CD4-positive, alpha-beta memory T cell (primary cell): Measurements from ENCODE around the gene SLC35F1. TPM values are rescaled to one million over a fixed set of nuclear protein-coding genes. Genes with fewer than 3 reads are reported as not detected.

ENCODE experiments used
- CTCF ChIA-PET: fragments of 350-600 bp; sonication (Branson Sonifier 250); formaldehyde crosslinking; loops from one replicate; lab custom pipeline; 2021; ENCODE audit warnings: inconsistent platforms; ENCODE audit not compliant: partially characterized antibody; lab: Charles Lee
- POLR2A ChIA-PET: fragments of 350-600 bp; sonication (Branson Sonifier 250); formaldehyde crosslinking; loops from one replicate; lab custom pipeline; 2021; ENCODE audit not compliant: partially characterized antibody; lab: Charles Lee
- DNase-seq, 5 donors: peaks; one replicate each; pipeline versions ENCODE4 v3.0.0 to v3.0.0-alpha.2; 2020 to 2022; ENCODE audit warnings: mixed read lengths in 1 of 5
- H3K27ac ChIP-seq: one replicate; pipeline ENCODE4 v1.7.0; 2013; ENCODE audit warnings: low read depth, low read length
- H3K27me3 ChIP-seq: 2 replicates; pipeline ENCODE4 v1.7.0; 2013; ENCODE audit warnings: mild to moderate bottlenecking, low read length, moderate library complexity; ENCODE audit not compliant: insufficient read depth
- H3K36me3 ChIP-seq: 2 replicates; pipeline ENCODE4 v1.7.0; 2013; ENCODE audit warnings: mild to moderate bottlenecking, low read length, moderate library complexity; ENCODE audit not compliant: insufficient read depth
- H3K4me1 ChIP-seq: 2 replicates; pipeline ENCODE4 v1.7.0; 2013; ENCODE audit warnings: mild to moderate bottlenecking, low read length, moderate library complexity; ENCODE audit not compliant: insufficient read depth
- H3K4me3 ChIP-seq, 2 donors: one replicate each; pipeline ENCODE4 v1.7.0; 2013; ENCODE audit warnings: low read length in 2 of 2, mild to moderate bottlenecking in 1 of 2
- H3K9me3 ChIP-seq, 2 donors: one replicate each; pipeline ENCODE4 v1.7.0; 2013; ENCODE audit warnings: low read length in 2 of 2, control low read depth in 1 of 2; ENCODE audit not compliant: control insufficient read depth in 1 of 2
- H3K27ac Mint-ChIP-seq, 7 donors: one replicate each; pipeline ENCODE4 v1.8.0; 2020 to 2021; ENCODE audit warnings: mixed read lengths in 7 of 7, mild to moderate bottlenecking in 6 of 7, inconsistent platforms in 3 of 7, moderate library complexity in 3 of 7
- H3K27me3 Mint-ChIP-seq, 2 donors: one replicate each; pipeline ENCODE4 v1.8.0; 2020 to 2021; ENCODE audit warnings: mixed read lengths in 2 of 2
- H3K36me3 Mint-ChIP-seq, 2 donors: one replicate each; pipeline ENCODE4 v1.8.0; 2020 to 2021; ENCODE audit warnings: mixed read lengths in 2 of 2, inconsistent platforms in 1 of 2, mild to moderate bottlenecking in 1 of 2
- H3K4me1 Mint-ChIP-seq, 4 donors: one replicate each; pipeline ENCODE4 v1.8.0; 2020 to 2021; ENCODE audit warnings: mixed read lengths in 4 of 4, mild to moderate bottlenecking in 1 of 4
- H3K4me3 Mint-ChIP-seq, 8 donors: one replicate each; pipeline ENCODE4 v1.8.0; 2020 to 2021; ENCODE audit warnings: mixed read lengths in 8 of 8, mild to moderate bottlenecking in 7 of 8, moderate library complexity in 6 of 8, inconsistent platforms in 3 of 8
- H3K9me3 Mint-ChIP-seq, 8 donors: one replicate each; pipeline ENCODE4 v1.8.0; 2020 to 2021; ENCODE audit warnings: mixed read lengths in 8 of 8, mild to moderate bottlenecking in 5 of 8, inconsistent platforms in 3 of 8, moderate library complexity in 1 of 8
- intact Hi-C: fragments of 100-400 bp; cut with micrococcal nuclease; formaldehyde crosslinking; loops from one replicate; pipeline ENCODE4 v1.15.1; 2023
- polyA plus RNA-seq, 2 donors: library from polyadenylated mRNA; unstranded; fragments of 300-500 nt; fragmentation: Illumina TruSeq; gene quantifications; one replicate each; pipeline ENCODE4 v1.2.3, GENCODE V29; 2021
- total RNA-seq, 2 experiments: library from RNA; stranded (reverse); gene quantifications; one replicate each; pipeline ENCODE4 v1.2.3, GENCODE V29; 2021

SLC35F1 gene
- total and polyA plus RNA-seq, 4 experiments from 2014 or later = not detected

DNA sequence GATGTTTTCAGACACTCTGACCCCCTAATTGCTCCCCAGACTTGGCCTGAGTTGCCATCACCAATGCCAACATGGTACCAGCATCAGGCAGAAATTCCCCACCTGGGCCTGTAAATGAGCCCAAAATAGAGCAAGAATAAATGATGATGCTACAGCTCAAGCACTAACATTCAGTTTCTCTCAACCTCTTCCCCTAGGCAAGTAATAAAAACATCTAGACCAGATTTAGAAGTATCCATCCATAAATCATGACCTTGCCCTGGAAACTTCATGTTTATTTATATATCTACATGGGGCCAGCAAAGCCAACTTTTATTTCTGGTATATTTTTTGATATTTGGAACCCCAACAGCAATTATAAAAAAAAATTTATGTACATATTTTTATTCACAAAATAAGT is 419.6 kb downstream of the SLC35F1 start:
- Histone ChIP-seq H3K9me3 (no peaks in the 10 kb centered on the region), H3K27me3 (no peaks in the 10 kb centered on the region), H3K27ac (no peak overlapping the region), H3K36me3 (no peaks in the 10 kb centered on the region), H3K4me3 (no peak overlapping the region), H3K4me1 (no peaks in the 10 kb centered on the region)
- H3K27ac Mint-ChIP-seq = no peak overlapping the region
- POLR2A ChIA-PET = no interaction called here
- H3K9me3 Mint-ChIP-seq = no peaks in the 10 kb centered on the region
- intact Hi-C loops = no loop called here
- H3K4me3 Mint-ChIP-seq = no peak overlapping the region
- DNase-seq = no peak
- H3K4me1 Mint-ChIP-seq = no peaks in the 10 kb centered on the region
- CTCF ChIA-PET = no interaction called here
- no peaks in the 10 kb centered on the region for H3K36me3 Mint-ChIP-seq
- peaks cover 3 to 6% of the 10 kb centered on the region in 2 donors for H3K27me3 Mint-ChIP-seq

DNA sequence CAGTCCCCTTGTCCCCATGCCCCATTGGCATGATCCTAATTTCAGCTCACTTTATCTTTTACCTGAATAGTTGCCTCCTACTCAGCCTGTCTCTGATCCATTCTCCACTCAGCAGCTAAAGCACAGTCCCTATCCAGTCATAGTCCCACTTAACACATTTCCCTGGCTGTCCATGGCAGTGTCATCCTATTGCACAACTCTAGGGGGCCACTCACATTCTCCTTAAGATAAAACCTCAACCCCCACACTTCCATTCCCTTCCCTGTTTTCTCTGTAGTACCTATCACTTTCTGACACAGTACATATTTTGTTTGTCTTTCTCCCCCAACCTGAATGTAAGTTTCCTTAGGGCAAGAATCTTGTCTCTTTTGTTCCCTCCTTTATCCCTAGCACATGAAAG is 420.2 kb downstream of the SLC35F1 start:
- no peaks in the 10 kb centered on the region for H3K9me3 Mint-ChIP-seq

DNA sequence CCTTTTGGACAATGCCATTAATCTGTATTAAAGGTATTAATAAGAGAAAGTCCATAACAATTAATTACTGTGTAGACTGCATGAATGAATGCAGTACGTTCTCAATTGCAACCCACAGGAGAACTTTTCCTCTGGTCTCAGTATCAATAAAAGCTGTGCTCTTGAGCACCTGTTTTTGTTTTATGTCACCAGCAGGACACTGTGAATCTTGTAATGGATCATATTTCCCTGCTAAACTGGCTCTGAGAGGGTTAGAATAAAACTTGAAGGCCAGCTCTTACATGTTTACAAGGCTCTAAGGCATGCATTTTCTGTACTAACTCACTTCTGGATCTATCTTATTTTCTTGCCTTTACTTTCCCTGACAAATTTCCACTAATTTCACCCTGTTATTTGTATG is 426.7 kb downstream of the SLC35F1 start:
- no peaks in the 10 kb centered on the region for H3K36me3 Mint-ChIP-seq
- Histone ChIP-seq H3K9me3 (no peaks in the 10 kb centered on the region), H3K4me1 (no peaks in the 10 kb centered on the region), H3K27ac (no peak overlapping the region), H3K27me3 (no peaks in the 10 kb centered on the region), H3K4me3 (no peak overlapping the region), H3K36me3 (no peaks in the 10 kb centered on the region)
- H3K27ac Mint-ChIP-seq = no peak overlapping the region
- no peaks in the 10 kb centered on the region for H3K27me3 Mint-ChIP-seq
- DNase-seq = no peak
- POLR2A ChIA-PET = no interaction called here
- H3K4me1 Mint-ChIP-seq = no peaks in the 10 kb centered on the region
- no peak overlapping the region for H3K4me3 Mint-ChIP-seq
- peaks cover 0 to 39% (median 24%) of the 10 kb centered on the region in 8 donors for H3K9me3 Mint-ChIP-seq
- intact Hi-C loops = no loop called here
- CTCF ChIA-PET = no interaction called here

More for the DNA sequence above, 420.2 kb downstream of the SLC35F1 start:
- H3K4me1 Mint-ChIP-seq = no peaks in the 10 kb centered on the region
- H3K4me1 ChIP-seq = no peaks in the 10 kb centered on the region
- no peak overlapping the region for H3K4me3 Mint-ChIP-seq
- H3K27ac Mint-ChIP-seq = no peak overlapping the region
- H3K4me3 ChIP-seq = no peak overlapping the region
- H3K36me3 ChIP-seq = no peaks in the 10 kb centered on the region
- ChIA-PET POLR2A (no interaction called here), CTCF (no interaction called here)
- H3K27me3 ChIP-seq = no peaks in the 10 kb centered on the region
- H3K27me3 Mint-ChIP-seq = peaks cover 3 to 6% of the 10 kb centered on the region in 2 donors
- H3K9me3 ChIP-seq = no peaks in the 10 kb centered on the region
- H3K27ac ChIP-seq = no peak overlapping the region
- DNase-seq = no peak
- no peaks in the 10 kb centered on the region for H3K36me3 Mint-ChIP-seq
- intact Hi-C loops = no loop called here

DNA sequence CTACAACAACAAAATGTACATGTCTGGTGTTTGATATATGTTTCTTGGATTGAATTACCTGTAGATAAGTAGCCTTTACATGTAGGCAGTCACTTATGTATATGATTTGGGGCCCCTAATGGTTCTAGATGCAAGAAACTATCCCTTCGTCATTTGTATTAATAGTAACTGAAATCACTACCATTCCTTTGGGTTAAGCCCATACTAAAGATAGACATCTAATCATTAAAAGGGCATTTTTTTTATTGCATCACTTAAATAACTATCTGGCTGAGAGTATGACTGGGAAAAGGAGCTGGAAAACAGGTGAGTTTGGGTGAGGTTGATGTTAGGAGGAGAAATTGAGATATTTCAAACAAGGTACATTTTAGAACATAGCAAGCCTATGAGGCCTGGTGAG is 427.6 kb downstream of the SLC35F1 start:
- Mint-ChIP-seq H3K9me3 (peaks cover 3 to 47% (median 32%) of the 10 kb centered on the region in 8 donors), H3K4me3 (no peak overlapping the region), H3K36me3 (peaks cover 0 to 5% of the 10 kb centered on the region in 2 donors), H3K27me3 (no peaks in the 10 kb centered on the region), H3K27ac (no peak overlapping the region), H3K4me1 (no peaks in the 10 kb centered on the region)
- Histone ChIP-seq H3K4me1 (no peaks in the 10 kb centered on the region), H3K27ac (no peak overlapping the region), H3K9me3 (no peaks in the 10 kb centered on the region), H3K27me3 (no peaks in the 10 kb centered on the region), H3K36me3 (no peaks in the 10 kb centered on the region), H3K4me3 (no peak overlapping the region)
- CTCF ChIA-PET = no interaction called here
- POLR2A ChIA-PET = no interaction called here
- DNase-seq = no peak
- intact Hi-C loops = no loop called here

DNA sequence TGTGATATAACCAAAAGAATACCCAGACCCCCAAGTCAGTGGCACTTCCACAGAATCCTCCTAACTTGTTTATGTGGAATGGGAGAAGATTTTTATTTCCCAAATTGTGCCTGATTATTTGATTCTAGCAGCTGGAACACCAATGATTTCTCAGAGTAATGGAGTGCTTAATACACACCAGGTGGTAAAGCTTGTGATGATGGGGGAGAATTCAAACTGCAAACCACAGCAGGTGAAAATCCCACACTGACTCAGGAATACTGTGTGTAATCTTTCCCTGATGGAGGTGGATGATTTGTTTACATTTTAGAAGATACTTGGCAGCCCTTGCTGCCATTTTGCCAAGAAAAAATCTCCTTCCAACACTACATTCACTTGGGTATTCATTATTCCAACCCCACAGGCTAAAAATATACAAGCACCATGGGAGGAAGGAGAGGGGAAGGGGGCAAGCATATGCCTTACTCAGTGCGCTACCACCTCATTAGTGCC is 428.3 kb downstream of the SLC35F1 start:
- Mint-ChIP-seq H3K4me3 (no peak overlapping the region), H3K4me1 (no peaks in the 10 kb centered on the region), H3K27me3 (no peaks in the 10 kb centered on the region), H3K36me3 (peaks cover 0 to 5% of the 10 kb centered on the region in 2 donors), H3K9me3 (peaks cover 6 to 55% (median 36%) of the 10 kb centered on the region in 8 donors), H3K27ac (no peak overlapping the region)
- Histone ChIP-seq H3K4me1 (no peaks in the 10 kb centered on the region), H3K36me3 (no peaks in the 10 kb centered on the region), H3K27me3 (no peaks in the 10 kb centered on the region), H3K27ac (no peak overlapping the region), H3K9me3 (no peaks in the 10 kb centered on the region), H3K4me3 (no peak overlapping the region)
- no peak for DNase-seq
- CTCF ChIA-PET = no interaction called here
- intact Hi-C loops = no loop called here
- POLR2A ChIA-PET = no interaction called here

DNA sequence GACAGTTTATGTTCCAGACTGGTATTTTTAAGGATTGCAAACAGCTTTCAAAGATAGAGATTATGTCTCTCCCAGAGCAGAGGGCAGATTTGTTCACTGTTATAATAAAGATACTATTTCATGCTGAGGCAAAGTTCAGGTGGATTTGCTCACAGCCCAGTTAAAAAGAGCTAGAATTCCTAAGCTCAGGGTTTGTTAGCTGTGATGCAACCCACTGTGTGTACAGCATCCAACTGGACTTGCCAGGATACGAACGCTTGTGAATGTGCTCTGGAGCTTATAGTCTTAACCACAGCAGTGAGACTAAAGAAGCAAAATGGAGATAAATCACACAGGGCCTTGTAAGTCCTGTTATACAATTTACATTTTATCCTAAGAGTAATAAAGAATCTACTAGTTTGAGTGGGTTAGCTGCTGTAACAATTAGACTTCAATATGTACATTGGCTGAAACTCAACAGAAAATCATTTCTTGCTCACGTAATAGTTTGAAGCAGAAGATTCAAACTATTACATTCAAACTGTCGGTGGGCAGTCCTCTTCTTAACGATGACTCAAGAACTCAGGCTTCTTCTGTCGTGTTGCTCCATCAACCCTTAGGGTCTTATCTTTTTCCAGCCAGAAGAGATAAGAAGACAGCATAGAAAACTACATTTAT is 437.1 kb downstream of the SLC35F1 start:
- H3K27me3 Mint-ChIP-seq = no peaks in the 10 kb centered on the region
- peaks cover 11 to 52% (median 38%) of the 10 kb centered on the region in 8 donors for H3K9me3 Mint-ChIP-seq
- Histone ChIP-seq H3K27me3 (no peaks in the 10 kb centered on the region), H3K9me3 (no peaks in the 10 kb centered on the region), H3K27ac (no peak overlapping the region), H3K4me1 (no peaks in the 10 kb centered on the region), H3K4me3 (no peak overlapping the region), H3K36me3 (no peaks in the 10 kb centered on the region)
- ChIA-PET POLR2A (no interaction called here), CTCF (no interaction called here)
- no peaks in the 10 kb centered on the region for H3K4me1 Mint-ChIP-seq
- peaks cover 12 to 22% of the 10 kb centered on the region in 2 donors for H3K36me3 Mint-ChIP-seq
- intact Hi-C loops = no loop called here
- no peak overlapping the region for H3K27ac Mint-ChIP-seq
- no peak overlapping the region for H3K4me3 Mint-ChIP-seq
- no peak for DNase-seq

DNA sequence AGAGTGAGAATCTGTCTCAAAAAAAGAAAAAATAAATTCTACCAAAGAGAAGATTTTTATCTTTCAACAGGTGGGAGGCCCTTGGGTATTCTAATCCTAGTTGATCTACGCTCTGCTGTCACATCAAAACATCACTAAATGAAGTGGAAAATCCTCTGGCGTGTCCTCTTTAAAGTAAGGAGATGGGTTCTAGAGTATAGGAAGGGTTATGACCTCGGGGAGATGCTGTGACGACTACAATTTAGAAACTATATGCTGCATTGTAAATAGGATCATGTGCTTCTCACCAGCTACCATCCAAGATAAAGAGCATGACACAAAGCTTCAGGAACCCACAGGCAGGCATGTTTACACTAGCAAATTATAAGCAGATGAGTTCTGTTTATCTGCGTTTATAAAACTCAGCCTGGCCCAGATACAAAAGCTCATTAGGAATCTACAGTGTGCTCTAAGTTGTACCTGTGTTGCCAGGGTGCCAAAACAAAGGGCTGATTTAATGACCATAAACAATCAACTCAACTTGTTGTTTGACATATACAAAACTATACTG is 443.9 kb downstream of the SLC35F1 start:
- no peak overlapping the region for H3K27ac ChIP-seq
- no peaks in the 10 kb centered on the region for H3K36me3 ChIP-seq
- no peak overlapping the region for H3K27ac Mint-ChIP-seq
- CTCF ChIA-PET = no interaction called here
- H3K27me3 Mint-ChIP-seq = no peaks in the 10 kb centered on the region
- H3K9me3 Mint-ChIP-seq = peaks cover 0 to 6% (median 3%) of the 10 kb centered on the region in 8 donors
- H3K9me3 ChIP-seq = no peaks in the 10 kb centered on the region
- H3K4me3 Mint-ChIP-seq = no peak overlapping the region
- intact Hi-C loops = no loop called here
- no peak for DNase-seq
- no peaks in the 10 kb centered on the region for H3K4me1 Mint-ChIP-seq
- no peaks in the 10 kb centered on the region for H3K27me3 ChIP-seq
- no peak overlapping the region for H3K4me3 ChIP-seq
- no peaks in the 10 kb centered on the region for H3K4me1 ChIP-seq
- POLR2A ChIA-PET = no interaction called here
- peaks cover 0 to 17% of the 10 kb centered on the region in 2 donors for H3K36me3 Mint-ChIP-seq
